GM21576 (cell line): ENCODE data around the gene POC1B.

Experiments used
- ATAC-seq: cut with Tn5 transposase; IDR thresholded peaks from one replicate; pipeline ENCODE4 v1.9.1; 2021; ENCODE audit warnings: mild to moderate bottlenecking, moderate library complexity; ENCODE audit not compliant: unreplicated experiment

Gene POC1B

GRCh38 chr12:89390802-89391673 lies 134.8 kb downstream of the POC1B start:
- ATAC-seq, result no peak

GRCh38 chr12:89389755-89390661 lies 135.8 kb downstream of the POC1B start:
- no peak for ATAC-seq

GRCh38 chr12:89386138-89386537 lies 139.7 kb downstream of the POC1B start:
- ATAC-seq, result no peak

GRCh38 chr12:89384807-89385206 lies 141.0 kb downstream of the POC1B start:
- no peak for ATAC-seq

GRCh38 chr12:89384050-89384758 lies 141.6 kb downstream of the POC1B start:
- no peak for ATAC-seq

- ATAC-seq, result no peak
Observed at GRCh38 chr12:89383235-89384049, 142.4 kb downstream of the POC1B start.

GRCh38 chr12:89382328-89382727 lies 143.5 kb downstream of the POC1B start:
- no peak for ATAC-seq

- ATAC-seq, result no peak
Observed at GRCh38 chr12:89379839-89380467, 145.9 kb downstream of the POC1B start.

- no peak for ATAC-seq
Observed at GRCh38 chr12:89379148-89379838, 146.6 kb downstream of the POC1B start.

GRCh38 chr12:89376844-89377243 lies 149.0 kb downstream of the POC1B start:
- no peak for ATAC-seq

- no peak for ATAC-seq
Observed at GRCh38 chr12:89376202-89376529, 149.7 kb downstream of the POC1B start.

GRCh38 chr12:89373763-89374572 lies 151.9 kb downstream of the POC1B start:
- ATAC-seq, result no peak

GRCh38 chr12:89372584-89373370 lies 153.1 kb downstream of the POC1B start:
- no peak for ATAC-seq

- ATAC-seq, result no peak
Observed at GRCh38 chr12:89370850-89371249, 155.0 kb downstream of the POC1B start.

GRCh38 chr12:89370421-89370831 lies 155.4 kb downstream of the POC1B start:
- no peak for ATAC-seq
